HG03378 (cell line): Measurements from ENCODE around the gene METTL16.
"Not testable (repeated sequence)": the region's sequence is repeated elsewhere in the genome, so short reads cannot be mapped to it uniquely, and the experiment has no call there.

Experiments
- ATAC-seq: cut with Tn5 transposase; IDR thresholded peaks from one replicate; pipeline ENCODE4 v1.9.1; 2021; ENCODE audit warnings: mild to moderate bottlenecking, moderate library complexity; ENCODE audit not compliant: unreplicated experiment

METTL16 gene

DNA sequence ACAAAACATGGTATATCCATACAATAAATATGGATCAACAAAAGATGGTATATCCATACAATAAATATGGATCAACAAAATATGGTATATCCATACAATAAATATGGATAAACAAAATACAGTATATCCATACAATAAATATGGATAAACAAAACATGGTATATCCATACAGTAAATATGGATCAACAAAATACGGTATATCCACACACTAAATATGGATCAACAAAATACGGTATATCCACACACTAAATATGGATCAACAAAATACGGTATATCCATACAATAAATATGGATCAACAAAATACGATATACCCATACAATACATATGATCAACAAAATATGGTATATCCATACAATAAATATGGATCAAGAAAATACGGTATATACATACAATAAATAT is 8.1 kb downstream of the METTL16 start:
- no peak for ATAC-seq

DNA sequence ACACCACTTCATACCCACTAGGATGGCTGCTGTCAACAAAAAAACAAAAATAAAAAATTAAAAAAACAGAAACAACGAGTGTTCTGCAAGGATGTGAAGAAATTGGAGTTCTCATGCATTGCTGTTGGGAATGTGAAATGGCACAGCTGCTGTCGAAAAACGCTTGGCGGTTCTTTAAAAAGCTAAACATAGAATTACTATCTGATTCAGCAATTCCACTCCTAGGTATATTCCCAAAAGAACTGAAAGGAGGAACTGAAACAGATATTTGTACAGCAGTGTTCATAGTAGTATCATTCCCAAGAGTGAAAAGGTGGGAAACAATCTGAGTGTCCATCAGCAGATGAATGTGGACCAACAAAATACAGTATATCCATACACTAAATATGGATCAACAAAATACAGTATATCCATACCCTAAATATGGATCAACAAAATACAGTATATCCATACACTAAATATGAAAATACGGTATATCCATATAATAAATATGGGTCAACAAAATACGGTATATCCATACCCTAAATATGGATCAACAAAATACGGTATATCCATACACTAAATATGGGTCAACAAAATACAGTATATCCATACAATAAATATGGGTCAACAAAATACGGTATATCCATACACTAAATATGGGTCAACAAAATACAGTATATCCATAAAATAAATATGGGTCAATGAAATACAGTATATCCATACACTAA is 8.7 kb downstream of the METTL16 start:
- no peak for ATAC-seq

DNA sequence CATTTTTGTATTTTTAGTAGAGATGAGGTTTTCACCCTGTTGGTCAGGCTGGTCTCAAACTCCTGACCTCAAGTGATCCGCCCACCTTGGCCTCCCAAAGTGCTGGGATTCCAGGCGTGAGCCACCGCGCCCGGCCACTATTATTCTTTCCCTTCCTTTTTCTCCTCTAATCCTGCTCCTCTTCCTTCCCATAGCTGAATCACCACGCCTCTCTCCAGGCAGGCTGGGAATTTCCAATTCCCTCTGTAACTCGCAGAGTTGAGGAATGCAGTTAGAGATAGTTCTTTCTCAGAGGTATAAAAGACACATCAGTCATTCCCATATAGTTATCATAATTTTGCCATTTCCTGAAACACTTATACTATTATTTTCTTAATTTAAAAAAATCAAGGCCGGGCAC is 11.2 kb downstream of the METTL16 start:
- ATAC-seq, result no peak

DNA sequence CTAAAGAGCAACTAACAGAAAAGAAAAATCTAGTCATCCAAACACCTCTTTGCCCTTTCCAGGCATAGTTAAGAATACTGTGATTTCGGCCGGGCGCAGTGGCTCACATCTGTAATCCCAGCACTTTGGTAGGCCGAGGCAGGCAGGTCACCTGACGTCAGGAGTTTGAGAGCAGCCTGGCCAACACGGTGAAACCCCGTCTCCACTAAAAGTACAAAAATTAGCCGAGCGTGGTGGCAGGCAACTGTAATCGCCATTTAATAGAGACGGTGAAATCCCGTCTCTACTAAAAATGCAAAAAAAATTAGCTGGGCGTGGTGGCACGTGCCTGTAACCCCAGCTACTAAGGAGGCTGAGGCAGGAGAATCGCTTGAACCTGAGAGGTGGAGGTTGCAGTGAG is 22.4 kb downstream of the METTL16 start:
- not testable (repeated sequence) for ATAC-seq

DNA sequence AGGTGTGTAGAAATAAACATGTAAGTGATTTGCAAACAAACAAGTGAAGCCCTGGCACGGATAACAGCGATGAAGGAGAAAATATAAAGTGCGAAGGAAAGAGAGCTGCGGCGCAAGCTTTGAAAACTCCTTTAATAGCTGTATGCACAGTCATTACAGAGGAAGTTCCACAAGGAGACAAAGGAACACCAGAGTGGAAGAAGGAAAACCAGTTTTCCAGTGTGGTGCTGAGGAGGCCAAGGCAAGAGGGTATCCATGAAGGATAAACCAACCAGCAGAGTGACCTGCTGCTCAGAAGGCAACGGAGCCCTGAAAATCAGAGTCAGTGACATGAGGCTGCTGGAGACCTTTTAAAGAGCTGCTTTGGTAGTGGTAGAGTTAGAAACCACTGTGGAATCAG is 24.4 kb downstream of the METTL16 start:
- no peak for ATAC-seq

DNA sequence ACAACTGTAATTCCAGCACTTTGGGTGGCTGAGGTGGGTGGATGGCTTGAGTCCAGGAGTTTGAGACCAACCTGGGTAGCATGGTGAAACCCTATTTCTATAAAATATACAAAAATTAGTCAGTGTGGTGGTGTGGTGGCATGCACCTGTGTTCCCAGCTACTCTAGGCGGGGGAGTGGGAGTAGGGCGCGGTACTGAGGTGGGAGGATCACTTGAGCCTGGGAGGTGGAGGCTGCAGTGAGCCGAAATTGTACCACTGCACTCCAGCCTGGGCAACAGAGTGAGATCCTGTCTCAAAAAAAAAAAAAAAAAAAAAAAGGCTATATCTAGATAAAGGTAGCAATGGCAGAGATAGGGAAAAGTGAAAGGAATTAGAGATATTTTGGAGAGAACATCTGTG is 25.0 kb downstream of the METTL16 start:
- ATAC-seq, result not testable (repeated sequence)

DNA sequence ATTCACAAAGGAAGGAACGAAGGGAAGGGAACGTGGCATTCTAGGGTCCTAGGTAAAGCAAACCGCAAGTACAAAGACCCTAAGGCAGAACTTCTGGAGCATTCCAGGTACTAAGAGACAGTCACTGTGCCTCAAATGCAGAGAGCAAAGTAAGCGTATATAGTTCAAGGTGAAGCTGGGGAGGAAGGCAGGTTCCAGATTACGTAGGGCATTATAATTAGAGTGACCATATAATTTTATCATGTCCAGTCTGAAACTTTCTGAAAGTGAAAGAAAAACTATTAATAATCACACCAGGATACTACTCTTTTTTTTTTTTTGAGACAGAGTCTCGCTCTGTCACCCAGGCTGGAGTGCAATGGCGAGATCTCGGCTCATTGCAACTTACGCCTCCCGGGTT is 25.7 kb downstream of the METTL16 start:
- ATAC-seq, result no peak

DNA sequence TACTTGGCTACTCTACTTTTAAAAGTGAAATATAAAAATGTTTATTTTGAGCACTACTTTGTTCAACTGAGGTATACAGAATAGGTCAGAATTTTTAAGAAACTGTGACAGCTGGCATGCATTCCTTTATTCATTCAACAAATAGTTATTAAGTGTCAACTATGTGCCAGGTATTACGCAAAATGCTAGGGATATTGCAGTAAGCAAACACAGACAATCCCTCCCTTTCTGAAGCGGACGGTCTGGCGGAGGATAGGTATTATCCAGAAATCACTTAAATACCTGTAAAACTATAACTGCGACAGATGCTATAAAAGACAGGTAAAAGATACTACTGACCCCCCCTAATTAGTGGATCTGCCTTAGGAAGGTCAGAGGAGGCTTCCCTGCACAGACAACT is 26.1 kb downstream of the METTL16 start:
- no peak for ATAC-seq

DNA sequence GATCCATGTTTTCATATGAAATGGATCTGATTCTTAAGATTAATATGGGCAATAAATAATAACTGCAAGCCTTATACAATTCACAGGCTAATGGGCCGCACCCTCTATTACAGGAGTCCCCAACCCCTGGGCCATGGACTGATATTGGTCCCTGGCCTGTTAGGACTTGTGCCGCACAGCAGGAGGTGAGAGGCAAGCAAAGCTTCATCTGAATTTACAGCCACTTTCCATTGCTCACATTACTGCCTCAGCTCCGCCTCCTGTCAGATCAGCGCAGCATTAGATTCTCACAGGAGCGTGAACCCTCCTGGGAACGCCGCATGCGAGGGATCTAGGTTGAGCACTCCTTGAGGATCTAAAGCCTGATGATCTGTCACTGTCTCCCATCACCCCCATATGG is 26.8 kb downstream of the METTL16 start:
- no peak for ATAC-seq

DNA sequence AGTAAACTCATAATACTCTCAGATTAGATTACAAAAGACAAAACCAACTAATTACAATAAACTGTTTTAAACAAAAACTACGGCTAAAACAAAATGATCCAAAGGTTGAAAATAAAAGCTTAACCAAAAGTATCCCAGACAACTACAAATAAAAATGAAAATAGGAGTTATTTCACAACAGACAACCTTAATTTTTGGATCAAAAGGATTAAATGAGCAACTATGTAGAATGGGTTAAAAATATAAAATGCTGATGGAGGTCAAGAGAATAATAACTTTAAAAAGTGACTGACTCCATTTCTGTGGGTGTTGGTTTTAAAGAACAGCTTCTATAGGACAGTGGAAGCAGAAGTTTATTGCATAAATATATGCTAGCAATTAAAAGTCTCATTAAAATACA is 28.6 kb downstream of the METTL16 start:
- no peak for ATAC-seq

DNA sequence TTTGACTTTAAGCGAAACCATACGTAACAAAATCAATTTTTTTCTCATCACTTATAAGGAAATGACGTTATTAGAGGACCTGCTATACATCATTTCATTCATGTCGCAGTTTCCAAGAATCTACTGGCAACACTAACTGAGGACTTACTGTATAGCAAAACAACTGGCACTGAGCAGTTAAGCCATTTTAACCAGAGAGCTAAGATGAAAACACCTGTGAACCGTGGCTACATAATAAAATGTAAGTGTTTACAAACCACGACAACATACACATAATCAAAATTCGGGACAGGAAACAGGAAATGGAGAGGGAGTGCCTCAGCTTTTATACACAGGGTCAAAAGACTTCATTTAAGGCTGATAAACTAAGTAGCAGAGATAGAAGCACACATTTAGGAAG is 29.5 kb downstream of the METTL16 start:
- no peak for ATAC-seq

DNA sequence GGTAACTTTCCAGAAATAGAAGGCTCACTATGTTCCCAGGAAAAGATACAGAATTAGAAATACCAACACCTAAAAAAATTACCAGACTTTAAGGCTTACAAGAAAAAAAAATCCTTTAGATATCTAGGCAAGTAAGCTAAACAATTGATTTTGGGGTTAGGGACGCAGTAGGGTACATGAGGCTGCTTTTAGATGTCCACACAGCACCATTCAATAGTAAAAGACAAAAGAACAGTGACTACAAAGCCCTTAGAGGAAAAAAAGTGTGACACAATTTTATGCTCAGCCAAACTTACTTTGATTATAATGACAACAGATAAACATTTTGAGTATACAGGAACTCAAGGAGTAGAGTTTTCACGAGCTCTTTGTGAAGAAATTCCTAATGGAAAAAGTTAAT is 29.9 kb downstream of the METTL16 start:
- ATAC-seq, result no peak

DNA sequence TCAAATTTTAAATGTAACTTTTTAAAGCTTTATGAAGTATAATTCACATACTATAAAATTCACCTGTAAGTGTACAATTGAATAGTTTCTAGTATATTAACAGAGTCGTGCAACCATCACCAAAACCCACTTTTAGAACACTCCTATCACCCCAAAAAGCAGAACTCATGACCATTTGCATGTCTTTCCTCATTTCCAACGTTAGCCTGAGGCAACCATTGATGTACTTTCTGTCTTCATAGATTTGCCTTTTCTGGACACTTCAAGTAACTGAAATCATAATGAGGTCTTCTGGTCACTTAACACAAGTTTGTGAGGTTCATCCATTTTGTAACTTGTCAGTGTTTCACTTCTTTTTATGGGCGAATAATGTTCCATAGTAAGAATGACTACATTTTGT is 33.2 kb downstream of the METTL16 start:
- ATAC-seq, result no peak

DNA sequence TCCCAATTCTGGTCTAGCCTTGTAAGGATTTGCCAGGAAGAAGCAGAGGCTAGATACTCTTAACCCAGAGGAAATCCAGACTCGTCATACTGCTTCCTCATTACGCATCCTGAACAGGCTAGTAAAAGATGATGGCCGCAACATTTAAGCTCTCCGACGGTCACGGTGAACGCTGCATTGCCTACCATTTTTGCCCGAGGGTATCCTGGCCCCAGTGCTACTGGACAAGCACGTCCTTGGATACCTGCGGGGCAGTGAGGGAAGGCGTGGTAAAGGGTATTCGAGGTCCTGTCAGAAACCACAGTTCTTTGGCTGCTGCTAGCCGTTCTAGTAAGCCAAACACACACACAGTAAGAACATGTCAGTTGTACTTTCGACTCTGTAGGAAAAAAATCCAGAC is 36.6 kb downstream of the METTL16 start:
- no peak for ATAC-seq

DNA sequence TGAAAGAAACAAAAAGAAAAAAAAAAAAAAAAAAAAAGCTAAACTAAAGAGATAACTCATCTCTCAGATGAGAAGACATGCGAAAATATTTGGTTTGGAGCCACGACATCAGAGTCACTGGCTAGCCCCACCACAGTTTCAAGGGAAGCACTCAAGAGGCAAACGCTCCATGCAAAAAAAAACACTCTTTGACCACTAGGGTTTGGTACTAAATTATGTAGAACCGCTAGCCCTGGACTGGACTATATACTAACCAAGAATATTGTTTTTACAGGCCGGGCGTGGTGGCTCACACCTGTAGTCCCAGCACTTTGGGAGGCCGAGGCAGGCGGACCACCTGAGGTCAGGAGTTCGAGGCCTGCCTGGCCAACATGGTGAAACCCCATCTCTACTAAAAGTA is 37.3 kb downstream of the METTL16 start:
- ATAC-seq, result no peak

DNA sequence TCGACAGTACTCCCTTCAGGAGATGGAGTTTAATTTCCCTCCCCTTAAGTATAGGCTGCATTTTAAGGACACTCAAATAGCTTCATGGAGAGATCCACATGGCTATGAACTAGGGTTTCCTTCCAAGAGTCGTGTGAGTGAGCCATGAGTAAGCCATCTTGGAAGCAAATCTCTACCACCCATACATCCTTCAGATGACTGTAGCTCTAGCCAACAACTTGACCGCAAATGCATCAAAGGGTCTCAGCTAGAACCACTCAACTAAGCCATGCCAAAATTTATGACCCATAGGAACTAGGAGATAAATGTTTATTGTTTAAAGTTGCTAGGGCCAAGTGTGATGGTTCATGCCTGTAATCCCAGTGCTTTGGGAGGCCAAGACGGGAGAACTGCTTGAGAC is 43.4 kb downstream of the METTL16 start:
- no peak for ATAC-seq

DNA sequence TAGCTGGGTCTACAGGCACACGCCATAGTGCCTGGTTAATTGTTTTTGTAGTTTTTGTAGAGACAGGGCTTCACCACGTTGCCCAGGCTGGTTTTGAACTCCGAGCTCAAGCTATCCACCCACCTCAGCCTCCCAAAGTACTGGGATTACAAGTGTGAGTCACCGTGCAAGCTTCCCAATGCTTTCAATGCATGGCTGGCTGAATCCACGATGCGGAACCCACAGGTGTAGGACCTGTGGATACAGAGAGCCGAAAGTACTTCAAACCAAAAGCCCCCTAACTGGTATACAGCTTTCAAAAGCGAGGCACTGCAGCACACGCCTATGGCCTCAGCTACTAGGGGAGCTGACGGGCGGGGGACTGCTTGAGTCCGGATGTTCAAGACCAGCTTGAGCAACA is 44.8 kb downstream of the METTL16 start:
- ATAC-seq, result no peak

DNA sequence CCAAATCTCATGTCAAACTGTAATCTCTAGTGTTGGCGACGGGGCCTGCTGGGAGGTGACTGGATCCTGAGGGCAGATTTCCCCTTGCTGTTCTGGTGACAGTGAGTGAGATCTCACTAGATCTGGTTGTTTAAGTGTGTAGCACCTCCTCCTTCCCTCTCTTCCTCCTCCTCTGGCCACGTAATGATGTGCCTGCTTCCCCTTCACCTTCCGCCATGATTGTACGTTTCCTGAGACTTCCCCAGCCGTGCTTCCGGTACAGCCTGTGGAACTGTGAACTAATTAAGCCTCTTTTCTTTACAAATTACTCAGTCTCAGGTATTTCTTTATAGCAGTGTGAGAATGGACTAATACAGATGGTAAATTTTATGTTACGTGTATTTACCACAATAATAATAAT is 49.2 kb downstream of the METTL16 start:
- no peak for ATAC-seq

DNA sequence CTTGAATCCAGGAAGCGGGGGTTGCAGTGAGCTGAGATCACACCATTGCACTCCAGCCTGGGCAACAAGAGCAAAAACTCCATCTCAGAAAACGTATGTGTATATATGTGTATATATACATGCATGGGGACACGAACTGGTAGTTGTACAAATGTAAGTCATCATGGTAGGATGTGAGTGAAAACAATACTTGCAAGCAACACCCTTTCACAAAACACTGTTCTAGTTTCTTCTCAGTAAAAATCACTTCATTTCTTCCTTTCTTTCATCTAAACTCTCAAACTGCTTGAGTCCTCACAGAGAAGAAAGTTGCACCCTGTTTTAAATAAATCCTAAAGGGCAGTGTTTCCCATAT is 51.8 kb downstream of the METTL16 start:
- ATAC-seq, result no peak

DNA sequence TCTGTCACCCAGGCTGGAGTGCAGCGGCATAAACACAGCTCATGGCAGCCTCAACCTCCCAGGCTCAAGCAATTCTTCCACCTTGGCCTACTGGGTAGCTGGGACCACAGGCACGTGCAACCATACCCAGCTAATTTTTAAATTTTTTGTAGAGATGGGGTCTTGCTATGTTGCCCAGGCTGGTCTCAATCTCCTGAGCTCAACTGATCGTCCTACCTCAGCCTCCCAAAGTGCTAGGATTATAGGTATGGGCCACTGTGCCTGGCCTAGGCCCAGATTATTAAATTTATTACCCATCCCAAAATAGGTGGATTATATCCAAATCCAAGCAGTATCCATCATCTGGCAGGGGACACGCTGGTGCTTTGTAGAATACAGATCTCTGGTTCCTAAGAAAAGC is 53.8 kb downstream of the METTL16 start:
- no peak for ATAC-seq

DNA sequence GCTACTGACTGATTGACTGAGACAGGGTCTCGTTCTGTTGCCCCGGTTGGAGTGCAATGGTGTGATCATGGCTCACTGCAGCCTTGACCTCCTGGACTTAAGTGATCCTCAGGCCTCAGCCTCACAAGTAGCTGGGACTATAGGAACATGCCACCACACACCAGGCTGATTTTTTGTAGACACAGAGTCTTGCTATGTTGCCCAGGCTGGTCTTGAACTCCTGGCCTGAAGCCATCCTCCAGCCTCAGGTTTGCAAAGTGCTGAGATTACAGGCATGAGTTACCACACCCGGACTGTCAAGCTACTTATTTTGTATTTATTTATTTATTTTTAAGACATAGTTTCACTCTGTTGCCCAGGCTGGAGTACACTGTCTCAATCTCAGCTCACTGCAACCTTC is 55.2 kb downstream of the METTL16 start:
- no peak for ATAC-seq

DNA sequence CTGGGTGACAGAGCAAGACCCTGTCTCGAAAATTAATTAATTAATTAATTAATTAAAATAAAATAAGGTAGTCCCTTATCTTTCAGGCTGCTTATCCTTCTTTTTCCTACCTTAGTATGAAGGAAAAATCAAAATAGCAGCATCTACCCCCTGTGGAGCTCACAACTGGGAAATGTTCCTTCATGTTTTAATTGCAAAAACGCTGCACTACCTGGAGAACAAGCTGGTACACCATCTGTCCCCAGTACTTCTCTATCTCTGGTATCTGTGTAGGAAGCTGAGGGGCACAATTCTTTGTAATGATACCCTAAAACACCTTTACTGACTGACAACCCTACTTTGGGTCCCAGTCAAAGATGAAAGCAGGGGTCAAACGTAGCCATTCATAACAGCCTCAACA is 55.7 kb downstream of the METTL16 start:
- ATAC-seq, result no peak

DNA sequence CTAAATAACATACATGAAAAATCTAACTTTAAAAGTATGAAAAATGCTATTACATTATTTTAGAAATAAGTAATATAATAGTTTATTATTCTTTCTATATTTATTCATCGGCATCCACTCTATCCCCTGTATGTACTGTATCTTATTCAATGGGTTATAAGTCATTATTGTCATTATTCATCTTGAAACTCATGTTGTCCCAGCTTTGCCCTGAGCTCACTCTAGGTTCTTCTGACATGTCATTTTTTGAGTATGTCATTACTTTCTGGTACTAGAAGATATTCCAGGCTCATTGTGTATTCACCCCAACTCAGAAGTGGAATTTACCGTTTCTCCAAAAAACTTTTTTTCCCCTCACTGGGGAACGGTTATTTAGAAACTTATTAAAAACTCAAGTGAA is 57.8 kb downstream of the METTL16 start:
- ATAC-seq, result no peak

DNA sequence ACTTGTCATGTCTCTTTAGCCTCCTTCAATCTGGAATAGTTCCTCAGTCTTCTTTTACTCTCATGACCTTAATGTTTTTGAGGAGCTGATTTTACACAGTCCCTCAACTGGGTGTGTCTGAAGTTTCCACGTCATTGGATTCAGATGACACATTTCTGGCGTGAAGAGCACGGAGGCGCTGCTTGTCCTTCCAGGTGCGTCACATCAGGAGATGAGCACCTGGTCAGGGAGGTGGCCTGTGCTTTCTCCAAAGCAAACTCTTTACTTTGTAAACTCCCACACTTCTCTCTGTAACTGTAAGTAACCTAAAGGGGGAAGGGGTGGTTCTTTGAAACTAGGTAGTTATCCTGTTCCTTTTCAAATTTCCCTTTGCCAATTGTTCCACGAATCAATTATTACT is 58.4 kb downstream of the METTL16 start:
- ATAC-seq, result no peak
